Muscle of leg (tissue), 11 donors: ENCODE measurements around the gene BIN2. TPM values are rescaled to one million over a fixed set of nuclear protein-coding genes. Genes with fewer than 3 reads are reported as not detected.
"Not testable (repeated sequence)": the region's sequence is repeated elsewhere in the genome, so short reads cannot be mapped to it uniquely, and the experiment has no call there.

Source experiments
- DNase-seq: peaks from one replicate; pipeline ENCODE4 v3.0.0; 2013
- H3K27ac ChIP-seq: one replicate; pipeline ENCODE4 v1.5.1; 2013; ENCODE audit warnings: mild to moderate bottlenecking, low read length, control low read depth
- H3K27me3 ChIP-seq: one replicate; pipeline ENCODE4 v1.6.1; 2013; ENCODE audit warnings: low read length; ENCODE audit not compliant: control insufficient read depth, insufficient read depth
- H3K36me3 ChIP-seq: one replicate; pipeline ENCODE4 v1.6.1; 2013; ENCODE audit warnings: low read length; ENCODE audit not compliant: control insufficient read depth, insufficient read depth
- H3K4me1 ChIP-seq: one replicate; pipeline ENCODE4 v1.6.1; 2013; ENCODE audit warnings: low read length; ENCODE audit not compliant: control insufficient read depth, insufficient read depth
- H3K4me3 ChIP-seq: one replicate; pipeline ENCODE4 v1.5.1; 2013; ENCODE audit warnings: low read length, control low read depth
- H3K9me3 ChIP-seq: replicated peaks from 2 replicates; pipeline ENCODE4 v1.6.1; 2013; ENCODE audit warnings: low read depth, low read length; ENCODE audit not compliant: control insufficient read depth
- WGBS: methylation state at CpG from one replicate; pipeline ENCODE4 v1.1.5; 2013; ENCODE audit warnings: missing lambda C conversion rate; ENCODE audit not compliant: insufficient coverage; 5-methylcytosine and 5-hydroxymethylcytosine counted together
- polyA plus RNA-seq, 8 donors: library from polyadenylated mRNA; unstranded; fragments of 120-200 nt; gene quantifications; one replicate each; pipeline versions ENCODE4 v1.2.1 to v1.2.3, GENCODE V29; 2013; ENCODE audit warnings: inconsistent platforms in 1 of 8, low replicate concordance in 1 of 8; ENCODE audit not compliant: insufficient read length in 8 of 8, insufficient read depth in 1 of 8
- total RNA-seq: library from RNA; stranded (reverse); fragments of 120-200 nt; gene quantifications from one replicate; pipeline ENCODE4 v1.2.4, GENCODE V29; 2013

Gene BIN2
- total and polyA plus RNA-seq, 9 donors = 1.8 to 3.0 (median 2.6) TPM

GRCh38 chr12:51281202-51281924 lies 42.6 kb downstream of the BIN2 start:
- Histone ChIP-seq H3K4me3 (no peak overlapping the region), H3K36me3 (no peaks in the 10 kb centered on the region)
- no CpG with 5 or more reads among the region's 4 CpGs for WGBS

GRCh38 chr12:51275088-51275487 lies 48.9 kb downstream of the BIN2 start:
- Histone ChIP-seq H3K27me3 (peaks cover 13% of the 10 kb centered on the region), H3K27ac (no peak overlapping the region), H3K4me1 (peaks cover 3% of the 10 kb centered on the region), H3K9me3 (no peaks in the 10 kb centered on the region), H3K36me3 (no peaks in the 10 kb centered on the region), H3K4me3 (no peak overlapping the region)
- WGBS = no CpG with 5 or more reads among the region's 1 CpG
- no peak for DNase-seq

More at GRCh38 chr12:51281202-51281924, 42.6 kb downstream of the BIN2 start:
- H3K27me3 ChIP-seq = no peaks in the 10 kb centered on the region
- H3K27ac ChIP-seq = no peak overlapping the region
- H3K9me3 ChIP-seq = no peaks in the 10 kb centered on the region
- no peak for DNase-seq
- no peaks in the 10 kb centered on the region for H3K4me1 ChIP-seq

GRCh38 chr12:51272810-51273209 lies 51.2 kb downstream of the BIN2 start:
- H3K9me3 ChIP-seq, DNase-seq, H3K27ac ChIP-seq, H3K4me1 ChIP-seq, H3K36me3 ChIP-seq, H3K4me3 ChIP-seq: not testable (repeated sequence)
- H3K27me3 ChIP-seq = peaks cover 21% of the 10 kb centered on the region
- 100% methylated on average over 2 of the region's 7 CpGs for WGBS

- no peak overlapping the region for H3K27ac ChIP-seq
- no peak overlapping the region for H3K4me3 ChIP-seq
- H3K9me3 ChIP-seq = no peaks in the 10 kb centered on the region
- 51% methylated on average over 3 of the region's 9 CpGs for WGBS
- no peaks in the 10 kb centered on the region for H3K36me3 ChIP-seq
- peaks cover 3% of the 10 kb centered on the region for H3K4me1 ChIP-seq
- peaks cover 25% of the 10 kb centered on the region for H3K27me3 ChIP-seq
- DNase-seq = no peak
These were observed 52.9 kb downstream of the BIN2 start for GRCh38 chr12:51270951-51271518.

- Histone ChIP-seq H3K9me3 (no peaks in the 10 kb centered on the region), H3K27me3 (peaks cover 25% of the 10 kb centered on the region), H3K27ac (peak within 1 kb of the TSS; percentile 17), H3K4me3 (peak within 1 kb of the TSS; percentile 54), H3K36me3 (no peaks in the 10 kb centered on the region), H3K4me1 (peaks cover 3% of the 10 kb centered on the region)
- WGBS = under 1% methylated on average over 62 of the region's 83 CpGs
- DNase-seq = peak; percentile 45
These were observed 53.7 kb downstream of the BIN2 start, which contains the start of gene SMAGP for GRCh38 chr12:51270067-51270950. Gene SMAGP, minus strand, starts transcription at chr12:51270415. Its CDS starts 1,137 bp downstream, at chr12:51269278.

DNA sequence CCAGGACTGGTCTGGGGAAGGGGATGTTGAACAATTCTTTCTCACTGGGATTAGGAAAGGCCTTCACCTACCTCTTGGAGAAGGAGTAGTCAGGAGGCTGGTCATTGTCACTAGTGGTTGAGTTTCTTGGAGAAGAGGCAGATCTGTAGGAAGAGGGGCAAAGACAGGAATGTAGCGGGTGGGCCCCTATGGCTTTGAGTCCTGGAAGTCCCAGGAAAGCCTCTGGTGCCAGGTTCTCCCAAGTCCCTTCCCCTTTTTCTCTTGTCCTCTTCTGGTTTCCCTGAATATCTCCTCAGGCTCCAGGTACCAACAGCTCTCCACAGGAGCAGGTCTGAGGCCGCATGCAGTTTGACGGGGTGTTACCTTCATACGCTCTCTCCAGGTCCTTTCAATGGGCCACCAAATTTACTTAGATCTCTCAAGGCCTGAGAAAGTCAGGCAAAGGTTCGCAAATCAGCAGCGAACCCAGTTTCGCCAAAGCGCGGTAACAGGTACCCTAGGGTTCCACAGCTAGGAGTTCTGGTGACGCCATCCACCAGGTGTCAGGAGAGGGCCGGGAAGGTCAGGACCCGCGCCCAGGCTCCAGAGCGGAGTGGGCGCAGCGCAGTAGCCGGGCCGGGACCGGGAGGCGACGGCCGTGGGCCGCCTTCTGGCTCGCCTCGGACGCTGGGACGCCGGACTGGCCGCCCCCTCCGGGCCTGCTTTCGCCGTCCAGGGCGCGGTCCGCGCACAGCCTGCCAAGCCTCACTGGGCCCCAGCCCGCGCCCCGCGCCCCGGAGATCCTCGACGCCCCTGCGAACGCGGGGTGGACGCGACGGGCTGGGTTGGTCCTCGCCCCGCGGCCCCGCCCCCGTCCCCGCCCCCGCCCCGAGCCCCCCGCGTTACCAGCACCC lies 54.6 kb downstream of the BIN2 start:
- 7% methylated on average over 57 of the region's 59 CpGs for WGBS
- peaks cover 3% of the 10 kb centered on the region for H3K4me1 ChIP-seq
- DNase-seq = peak; percentile 37
- H3K27ac ChIP-seq = no peak overlapping the region
- H3K36me3 ChIP-seq = no peaks in the 10 kb centered on the region
- H3K27me3 ChIP-seq = peaks cover 25% of the 10 kb centered on the region
- H3K9me3 ChIP-seq = no peaks in the 10 kb centered on the region
- H3K4me3 ChIP-seq = peak overlapping the region; percentile 14

GRCh38 chr12:51265024-51265423 lies 59.0 kb downstream of the BIN2 start:
- Histone ChIP-seq H3K27me3 (peaks cover 12% of the 10 kb centered on the region), H3K36me3 (no peaks in the 10 kb centered on the region), H3K4me1 (no peaks in the 10 kb centered on the region), H3K4me3 (no peak overlapping the region), H3K9me3 (no peaks in the 10 kb centered on the region), H3K27ac (no peak overlapping the region)
- DNase-seq = no peak

GRCh38 chr12:51264297-51264696 lies 59.7 kb downstream of the BIN2 start:
- no peak for DNase-seq
- Histone ChIP-seq H3K36me3 (no peaks in the 10 kb centered on the region), H3K9me3 (no peaks in the 10 kb centered on the region), H3K27ac (no peak overlapping the region), H3K27me3 (peaks cover 9% of the 10 kb centered on the region), H3K4me1 (no peaks in the 10 kb centered on the region), H3K4me3 (no peak overlapping the region)
- WGBS = no CpG with 5 or more reads among the region's 5 CpGs

- 85% methylated on average over 2 of the region's 3 CpGs for WGBS
- Histone ChIP-seq H3K4me1 (no peaks in the 10 kb centered on the region), H3K27me3 (peaks cover 4% of the 10 kb centered on the region), H3K27ac (no peak overlapping the region), H3K4me3 (no peak overlapping the region), H3K9me3 (no peaks in the 10 kb centered on the region), H3K36me3 (no peaks in the 10 kb centered on the region)
- no peak for DNase-seq
These were observed 60.6 kb downstream of the BIN2 start for GRCh38 chr12:51263341-51263740.
